ENCODE measurements around the gene RASGRP3. TPM values are rescaled to one million over a fixed set of nuclear protein-coding genes. Genes with fewer than 3 reads are reported as not detected.

RASGRP3 gene
- polyA plus RNA-seq, 1 of the 3 experiments (the other 2 are of a cell fraction), result 72.5 TPM

GRCh38 chr2:33475224-33476130, 972 bp upstream of the RASGRP3 start (continued):
- TF ChIP-seq GABPA (IDR thresholded peaks at IDR 0.05; ENCODE audit: low read depth) (no peak), POLR2AphosphoS5 (IDR thresholded peaks at IDR 0.05; ENCODE audit: low read depth, low read length) (no peak; the same call in 1 of the 2 replicates), SMC3 (IDR thresholded peaks at IDR 0.05; ENCODE audit: low read depth, low read length) (peak; percentile 39), REST (IDR thresholded peaks at IDR 0.05; ENCODE audit: low read depth, low read length) (no peak), GATA2 (CRISPR knock-in tag; IDR thresholded peaks at IDR 0.05) (no peak)
- TF ChIP-seq, protein P1, sequence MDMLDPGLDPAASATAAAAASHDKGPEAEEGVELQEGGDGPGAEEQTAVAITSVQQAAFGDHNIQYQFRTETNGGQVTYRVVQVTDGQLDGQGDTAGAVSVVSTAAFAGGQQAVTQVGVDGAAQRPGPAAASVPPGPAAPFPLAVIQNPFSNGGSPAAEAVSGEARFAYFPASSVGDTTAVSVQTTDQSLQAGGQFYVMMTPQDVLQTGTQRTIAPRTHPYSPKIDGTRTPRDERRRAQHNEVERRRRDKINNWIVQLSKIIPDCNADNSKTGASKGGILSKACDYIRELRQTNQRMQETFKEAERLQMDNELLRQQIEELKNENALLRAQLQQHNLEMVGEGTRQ (IDR thresholded peaks at IDR 0.05; ENCODE audit: borderline replicate concordance, low read depth, low read length), result no peak

DNA sequence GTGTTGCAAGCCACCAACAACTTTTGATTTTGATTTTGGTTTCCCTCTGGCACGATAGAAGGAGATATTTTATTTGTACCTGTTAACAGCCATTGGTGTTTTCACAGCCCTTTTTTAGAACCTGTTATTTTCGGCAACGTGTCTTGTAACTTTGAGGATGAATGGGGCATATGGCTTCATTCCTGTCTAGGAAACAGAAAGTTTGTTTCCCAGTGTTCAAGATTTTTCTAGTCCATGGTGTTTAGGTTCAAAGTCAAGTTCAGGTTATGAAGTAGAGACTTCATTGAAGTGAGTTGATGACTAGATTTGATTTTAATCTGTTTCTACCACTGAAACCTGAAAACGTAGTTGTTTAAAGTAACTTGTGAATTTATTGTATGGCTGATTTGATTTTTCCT, 343 bp downstream of the RASGRP3 start:
- H4K20me1 ChIP-seq (ENCODE audit: insufficient read depth), result no peaks in the 10 kb centered on the region
- ChIA-PET POLR2A (no interaction called here), CTCF (interaction anchor here (0.9 to 1.9 kb wide), 9 partner anchors 9 to 157 kb away, joined by 3 to 9 read pairs (median 4); no protein-coding TSS in a partner anchor)
- H3K9me2 ChIP-seq, result no peaks in the 10 kb centered on the region
- WGBS (ENCODE audit: low lambda C conversion rate), result 13% methylated on average over 4 of the region's 4 CpGs
- peak overlapping the region; percentile 94; the same call in 1 of the 2 replicates for H2AFZ ChIP-seq (ENCODE audit: low read depth)
- no peaks in the 10 kb centered on the region for H3K36me3 ChIP-seq (replicated peaks in 1 of 2; ENCODE audit: control insufficient read depth in 1 of 2, insufficient read depth in 2 of 2, low read length in 1 of 2)
- peak overlapping the region; percentile 60 to 86 for H3K4me3 ChIP-seq (ENCODE audit: low read depth in 2 of 2, low read length in 1 of 2)
- DNase-seq, result no peak
- H3F3A ChIP-seq (replicated peaks; ENCODE audit: insufficient read depth), result peaks cover 9% of the 10 kb centered on the region
- TF ChIP-seq JUND (IDR thresholded peaks at IDR 0.05) (no peak), FOSL2 (IDR thresholded peaks at IDR 0.05; ENCODE audit: borderline replicate concordance, low read depth) (no peak)
- TF ChIP-seq, protein P2, sequence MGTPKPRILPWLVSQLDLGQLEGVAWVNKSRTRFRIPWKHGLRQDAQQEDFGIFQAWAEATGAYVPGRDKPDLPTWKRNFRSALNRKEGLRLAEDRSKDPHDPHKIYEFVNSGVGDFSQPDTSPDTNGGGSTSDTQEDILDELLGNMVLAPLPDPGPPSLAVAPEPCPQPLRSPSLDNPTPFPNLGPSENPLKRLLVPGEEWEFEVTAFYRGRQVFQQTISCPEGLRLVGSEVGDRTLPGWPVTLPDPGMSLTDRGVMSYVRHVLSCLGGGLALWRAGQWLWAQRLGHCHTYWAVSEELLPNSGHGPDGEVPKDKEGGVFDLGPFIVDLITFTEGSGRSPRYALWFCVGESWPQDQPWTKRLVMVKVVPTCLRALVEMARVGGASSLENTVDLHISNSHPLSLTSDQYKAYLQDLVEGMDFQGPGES (IDR thresholded peaks at IDR 0.05; ENCODE audit: low read depth, low read length), result no peak
- TF ChIP-seq, protein P1 (IDR thresholded peaks at IDR 0.05; ENCODE audit: borderline replicate concordance, low read depth, low read length), result no peak
- H3K4me1 ChIP-seq (ENCODE audit: control insufficient read depth in 1 of 2, insufficient read depth in 2 of 2, low read depth in 1 of 2, low read length in 1 of 2), result peaks cover 0 to 10% of the 10 kb centered on the region in 2 experiments; a peak in 1 of 4 replicates
- H3K9me3 ChIP-seq, result no peaks in the 10 kb centered on the region
- H3K4me2 ChIP-seq, result peak overlapping the region; percentile 96
- H3K9ac ChIP-seq, result peak overlapping the region; percentile 71
- H3K27me3 ChIP-seq (ENCODE audit: insufficient read depth), result no peaks in the 10 kb centered on the region
- peak overlapping the region; percentile 39 to 73; a peak in 3 of 4 replicates for H3K27ac ChIP-seq (ENCODE audit: low read depth in 2 of 2, low read length in 1 of 2)
- H3K79me2 ChIP-seq (ENCODE audit: insufficient read depth), result no peaks in the 10 kb centered on the region

All from SK-N-SH (cell line).